HuH-7 (cell line): Measurements from ENCODE around the gene GPER1.

ENCODE experiments used
- DNase-seq: peaks from one replicate; pipeline ENCODE4 v3.0.0; 2011; ENCODE audit warnings: low spot score

The GPER1 gene

GRCh38 chr7:1054438-1054837 lies 33.5 kb upstream of the GPER1 start:
- DNase-seq = no peak

DNA sequence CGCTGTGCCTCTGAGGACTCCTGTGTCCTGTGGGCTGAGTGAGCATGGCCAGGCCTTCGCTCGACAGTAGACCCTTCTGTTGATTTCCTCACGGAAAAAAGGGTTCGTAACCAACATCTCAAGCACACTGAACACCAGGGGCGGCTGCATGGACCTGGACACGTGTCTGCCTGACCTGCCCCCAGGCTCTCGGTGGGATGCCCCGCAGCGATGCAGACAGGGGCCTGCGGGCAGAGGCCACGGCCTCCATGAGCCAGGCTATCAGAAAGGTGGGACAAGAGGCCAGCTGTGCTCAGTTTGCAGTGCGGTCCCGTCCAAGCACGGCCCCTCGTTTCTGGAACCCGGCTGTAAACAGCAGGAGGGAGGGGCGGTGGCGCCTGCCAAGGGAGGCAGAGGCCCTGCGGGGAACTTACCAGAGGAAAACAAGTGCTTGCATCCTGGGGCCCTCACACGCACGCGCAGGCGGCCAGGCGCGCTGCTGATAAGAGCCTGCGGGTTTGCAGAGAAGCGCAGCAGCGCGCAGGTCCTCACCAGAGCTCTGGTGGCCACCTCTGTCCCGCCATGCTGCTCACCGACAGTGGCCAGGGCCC lies 33.0 kb upstream of the GPER1 start:
- no peak for DNase-seq

GRCh38 chr7:1055491-1055955 lies 32.4 kb upstream of the GPER1 start:
- no peak for DNase-seq

- no peak for DNase-seq
Observed at GRCh38 chr7:1055956-1056784, 31.7 kb upstream of the GPER1 start.

GRCh38 chr7:1056785-1057410 lies 31.0 kb upstream of the GPER1 start:
- no peak for DNase-seq

DNA sequence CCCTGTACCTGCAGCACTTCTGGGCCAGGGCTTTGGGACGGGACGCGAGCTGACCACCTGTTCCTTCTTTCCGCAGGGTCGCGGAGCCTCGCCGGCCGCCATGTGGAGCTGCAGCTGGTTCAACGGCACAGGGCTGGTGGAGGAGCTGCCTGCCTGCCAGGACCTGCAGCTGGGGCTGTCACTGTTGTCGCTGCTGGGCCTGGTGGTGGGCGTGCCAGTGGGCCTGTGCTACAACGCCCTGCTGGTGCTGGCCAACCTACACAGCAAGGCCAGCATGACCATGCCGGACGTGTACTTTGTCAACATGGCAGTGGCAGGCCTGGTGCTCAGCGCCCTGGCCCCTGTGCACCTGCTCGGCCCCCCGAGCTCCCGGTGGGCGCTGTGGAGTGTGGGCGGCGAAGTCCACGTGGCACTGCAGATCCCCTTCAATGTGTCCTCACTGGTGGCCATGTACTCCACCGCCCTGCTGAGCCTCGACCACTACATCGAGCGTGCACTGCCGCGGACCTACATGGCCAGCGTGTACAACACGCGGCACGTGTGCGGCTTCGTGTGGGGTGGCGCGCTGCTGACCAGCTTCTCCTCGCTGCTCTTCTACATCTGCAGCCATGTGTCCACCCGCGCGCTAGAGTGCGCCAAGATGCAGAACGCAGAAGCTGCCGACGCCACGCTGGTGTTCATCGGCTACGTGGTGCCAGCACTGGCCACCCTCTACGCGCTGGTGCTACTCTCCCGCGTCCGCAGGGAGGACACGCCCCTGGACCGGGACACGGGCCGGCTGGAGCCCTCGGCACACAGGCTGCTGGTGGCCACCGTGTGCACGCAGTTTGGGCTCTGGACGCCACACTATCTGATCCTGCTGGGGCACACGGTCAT lies 30.3 kb upstream of the GPER1 start:
- DNase-seq = no peak

GRCh38 chr7:1058311-1058710 lies 29.6 kb upstream of the GPER1 start:
- DNase-seq = no peak

GRCh38 chr7:1058821-1059199 lies 29.1 kb upstream of the GPER1 start:
- DNase-seq = no peak

- DNase-seq = no peak
Observed at GRCh38 chr7:1059200-1060091, 28.5 kb upstream of the GPER1 start.

- no peak for DNase-seq
Observed at GRCh38 chr7:1060315-1061072, 27.4 kb upstream of the GPER1 start.

- no peak for DNase-seq
Observed at GRCh38 chr7:1061180-1061579, 26.7 kb upstream of the GPER1 start.

DNA sequence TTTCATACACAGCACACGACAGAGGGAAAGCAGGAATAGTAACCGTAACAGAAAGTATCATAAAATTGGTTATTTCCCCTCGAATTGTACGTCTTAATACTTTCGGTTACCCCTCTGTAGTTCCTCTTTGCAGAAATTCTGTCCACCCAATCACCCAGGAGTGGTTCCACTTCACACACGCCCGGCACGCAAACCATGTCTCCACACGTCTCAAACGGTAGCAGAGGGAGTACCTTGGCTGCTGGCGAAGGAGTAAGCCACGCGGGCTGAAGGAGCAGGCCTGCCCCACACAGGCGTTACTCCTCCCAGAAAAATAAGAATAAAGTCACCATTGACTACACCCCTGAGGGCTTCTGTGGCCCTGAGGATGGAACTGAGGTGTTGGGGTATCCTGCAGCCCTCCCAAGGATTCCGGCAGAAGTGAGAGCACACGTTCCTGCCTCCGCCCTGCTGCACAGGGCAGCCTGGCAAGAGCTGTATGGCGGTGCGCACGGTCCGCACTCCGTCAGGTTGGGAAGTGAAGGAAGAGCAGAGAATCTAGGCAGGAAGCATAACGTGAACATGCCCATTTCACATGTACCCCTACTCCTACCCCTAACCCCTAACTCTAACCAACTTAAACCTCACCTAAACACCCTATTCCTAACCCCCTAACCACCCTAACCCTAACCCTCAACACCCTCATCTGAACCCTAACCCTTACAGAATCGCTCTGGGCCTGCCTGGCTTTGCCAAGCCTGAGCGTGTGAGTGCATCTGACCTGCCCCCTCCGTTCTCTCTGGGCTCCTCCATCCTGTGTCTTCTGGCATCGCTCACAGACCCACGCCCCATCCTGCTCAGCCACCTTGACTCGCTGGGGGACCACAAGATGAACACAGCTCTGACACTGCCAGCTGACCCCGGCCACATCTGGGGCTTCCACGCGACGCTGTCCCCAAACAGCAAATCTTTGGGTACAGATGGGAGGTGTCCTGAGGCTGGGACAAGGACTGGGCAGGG lies 25.3 kb upstream of the GPER1 start:
- DNase-seq = no peak

DNA sequence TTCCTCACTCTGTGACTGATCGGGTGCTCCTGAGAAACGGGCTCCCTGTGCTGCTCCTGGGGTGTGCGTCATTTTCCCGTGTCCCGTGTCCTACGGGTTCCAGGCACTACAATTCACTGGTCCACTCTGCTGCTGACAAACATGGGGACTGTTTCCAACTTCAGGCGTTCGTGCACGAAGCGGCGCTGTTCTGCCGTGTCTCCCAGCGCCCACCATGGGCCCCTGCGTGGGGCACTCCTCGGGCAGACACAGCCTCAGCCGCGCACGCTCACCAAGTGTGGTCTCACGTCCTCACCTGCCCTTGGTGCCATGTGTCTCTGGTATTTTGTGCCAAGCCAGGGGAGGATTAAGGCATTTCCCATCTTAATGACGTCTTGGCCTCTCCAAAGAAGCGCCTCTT lies 24.6 kb upstream of the GPER1 start:
- DNase-seq = no peak

DNA sequence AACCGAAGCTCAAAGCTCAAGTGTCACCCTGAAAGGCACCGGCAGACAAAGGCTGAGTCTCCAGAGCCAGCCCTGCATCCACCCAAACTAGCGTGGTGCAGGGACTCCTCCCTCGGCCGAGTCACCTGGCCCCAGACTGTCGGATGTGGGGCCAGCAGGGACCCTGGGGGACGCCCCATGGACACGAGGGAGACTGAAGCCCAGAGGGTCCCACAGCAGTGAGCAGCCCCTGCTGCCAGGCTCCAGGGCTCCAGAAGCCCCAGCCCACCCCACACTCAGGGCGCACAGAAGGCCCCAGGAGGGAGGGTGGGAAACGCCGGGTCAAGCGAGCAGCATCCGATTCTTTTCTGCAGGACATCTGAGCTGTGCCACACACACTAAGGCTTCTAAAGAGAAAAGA lies 23.3 kb upstream of the GPER1 start:
- no peak for DNase-seq

DNA sequence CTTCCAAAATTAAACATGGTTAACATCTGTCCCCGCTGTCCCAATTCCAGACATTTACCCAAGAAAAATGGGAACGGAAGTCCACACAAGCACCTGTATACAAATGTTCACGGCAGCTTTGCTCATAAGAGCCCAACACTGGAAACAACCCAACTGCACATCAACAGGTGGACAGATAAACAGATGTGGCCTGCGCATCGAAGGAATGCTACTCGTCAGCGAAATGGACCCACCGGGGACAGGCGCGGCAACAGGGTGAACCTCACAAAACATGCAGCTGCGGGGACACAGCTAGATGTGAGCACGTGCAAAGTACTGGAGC lies 22.7 kb upstream of the GPER1 start:
- no peak for DNase-seq

DNA sequence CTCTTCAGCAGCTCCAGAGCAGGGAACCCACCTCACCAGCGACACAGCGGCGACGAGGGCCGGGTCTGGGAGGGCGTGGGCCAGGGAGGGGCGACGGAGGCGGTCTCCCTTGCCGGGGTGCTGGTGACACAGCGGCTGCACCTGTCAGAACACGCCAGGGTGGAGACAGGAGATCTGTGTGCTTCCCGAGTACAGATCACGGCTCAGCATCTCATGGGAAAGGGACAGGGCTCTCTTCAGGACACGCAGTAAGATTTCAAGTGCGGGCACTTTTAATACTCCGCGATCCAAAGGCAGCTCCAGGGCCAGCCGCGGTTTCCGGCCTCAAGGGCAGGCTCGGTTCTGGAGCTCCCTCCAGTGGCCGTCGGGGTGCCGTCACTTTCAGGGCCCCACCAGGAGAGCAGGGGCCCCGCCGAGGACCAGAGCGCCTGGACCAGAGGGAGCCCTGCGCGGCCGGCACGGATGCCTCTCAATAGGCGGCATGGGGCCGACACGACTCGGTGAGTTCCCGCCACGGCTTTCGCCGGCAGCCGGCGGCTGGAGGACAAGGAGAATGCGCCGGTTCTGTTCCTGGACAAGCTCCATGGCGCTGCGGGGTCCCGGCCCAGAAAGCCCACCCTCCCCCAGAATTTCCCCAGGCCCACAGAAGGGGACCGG lies 22.2 kb upstream of the GPER1 start:
- DNase-seq = peak; percentile 99

GRCh38 chr7:1066242-1066588 lies 21.7 kb upstream of the GPER1 start:
- no peak for DNase-seq

DNA sequence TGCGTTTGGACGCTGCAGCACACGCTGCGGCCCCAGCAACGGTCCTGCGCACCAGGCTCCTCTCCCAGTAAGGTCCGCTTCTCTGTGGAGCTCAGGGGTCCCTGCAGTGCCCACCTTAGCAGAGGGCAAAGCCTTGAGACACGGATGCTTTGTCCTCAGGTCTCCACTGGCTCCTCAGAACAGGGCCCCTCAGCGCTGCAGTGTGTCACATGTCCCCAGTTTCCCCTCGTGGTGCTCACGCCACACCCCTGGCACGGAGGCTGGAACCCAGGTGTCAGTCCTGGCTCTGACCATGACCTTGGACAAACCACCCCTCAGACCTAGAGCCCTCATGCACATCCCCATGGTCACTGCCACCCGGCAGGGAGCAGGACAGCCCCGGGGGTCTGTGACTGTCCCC lies 19.9 kb upstream of the GPER1 start:
- no peak for DNase-seq

DNA sequence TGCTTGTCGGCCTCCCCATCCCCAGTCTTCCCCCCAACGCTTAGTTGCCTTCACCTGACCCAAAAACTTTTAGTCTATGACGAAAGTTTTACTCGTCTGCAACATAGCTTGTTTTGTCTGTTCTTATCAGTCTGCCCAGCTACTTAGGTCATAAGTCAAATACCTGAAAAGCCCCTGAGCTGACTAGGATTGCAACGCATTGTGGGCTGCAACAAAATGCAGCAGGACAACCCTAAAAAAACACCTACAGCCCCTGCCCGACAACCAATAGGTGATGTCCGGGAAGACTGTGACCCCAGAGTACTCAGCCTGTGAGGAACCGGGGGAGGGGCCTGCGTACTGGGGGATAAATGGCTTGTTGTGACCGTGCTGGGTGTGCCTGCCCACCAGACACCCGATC lies 19.3 kb upstream of the GPER1 start:
- no peak for DNase-seq
